Sigmoid colon (tissue), 7 donors: Measurements from ENCODE around the gene MEGF6. TPM values are rescaled to one million over a fixed set of nuclear protein-coding genes. Genes with fewer than 3 reads are reported as not detected.

Experiments used
- DNase-seq: peaks from one replicate; pipeline ENCODE4 v3.0.0-alpha.2; 2019
- H3K27ac ChIP-seq, 4 donors: fragments of 200-600 bp; sonication (generic); one replicate each; pipeline ENCODE4 v1.5.1; 2016 to 2019; ENCODE audit warnings: mild to moderate bottlenecking in 1 of 4
- H3K27me3 ChIP-seq, 3 donors: fragments of 200-600 bp; sonication (generic); one replicate each; pipeline ENCODE4 v1.5.1; 2019; ENCODE audit warnings: mild to moderate bottlenecking in 1 of 3
- H3K36me3 ChIP-seq, 4 donors: fragments of 200-600 bp; sonication (generic); one replicate each; pipeline ENCODE4 v1.5.1; 2016 to 2019
- H3K4me1 ChIP-seq, 4 donors: fragments of 200-600 bp; sonication (generic); one replicate each; pipeline ENCODE4 v1.5.1; 2017 to 2019
- H3K4me3 ChIP-seq, 4 donors: fragments of 200-600 bp; sonication (generic); one replicate each; pipeline ENCODE4 v1.5.1; 2017 to 2019; ENCODE audit warnings: mild to moderate bottlenecking in 2 of 4, moderate library complexity in 1 of 4
- H3K9me3 ChIP-seq, 4 donors: fragments of 200-600 bp in 3 of 4; sonication (generic) in 3 of 4; one replicate each; pipeline versions ENCODE4 v1.5.1 to v1.6.1; 2013 to 2019
- EP300 ChIP-seq, 4 donors: sonication (generic); formaldehyde crosslinking; IDR thresholded peaks; one replicate each; pipeline ENCODE4 v1.6.1; 2017; ENCODE audit warnings: antibody characterized with exemption in 4 of 4
- POLR2A ChIP-seq, 2 donors: fragments of 450-650 bp; IDR thresholded peaks; one replicate each; pipeline ENCODE4 v1.6.1; 2016; ENCODE audit warnings: antibody characterized with exemption in 2 of 2, mild to moderate bottlenecking in 2 of 2, moderate library complexity in 2 of 2
- POLR2AphosphoS5 ChIP-seq, 4 donors: sonication (generic); formaldehyde crosslinking; IDR thresholded peaks; one replicate each; pipeline ENCODE4 v1.6.1; 2017; ENCODE audit warnings: antibody characterized with exemption in 4 of 4
- WGBS, 2 donors: extraction: QIAGEN DNeasy Blood & Tissue Kit; methylation state at CpG; one replicate each; pipeline ENCODE4 v1.1.7; 2013; 5-methylcytosine and 5-hydroxymethylcytosine counted together
- intact Hi-C: fragments of 100-400 bp; cut with DNase I; formaldehyde crosslinking; loops from one replicate; pipeline ENCODE4 v1.15.1; 2023
- polyA plus RNA-seq, 3 donors: library from polyadenylated mRNA; stranded (reverse); fragments of 200-250 nt; gene quantifications; one replicate each; pipeline ENCODE4 v1.2.3, GENCODE V29; 2013
- total RNA-seq, 4 donors: library from RNA; depleted of rRNA; stranded (reverse); fragments of >200 nt; gene quantifications; one replicate each; pipeline ENCODE4 v1.1.0, GENCODE V29; 2016
- TF ChIP-seq, protein P1 (sequence below), 4 experiments: fragments of 450-650 bp in 3 of 4; fragments of 200-600 bp in 1 of 4; IDR thresholded peaks; one replicate each; pipeline ENCODE4 v1.5.1; 2016 to 2019; ENCODE audit warnings: antibody characterized with exemption in 4 of 4, mild to moderate bottlenecking in 3 of 4, moderate library complexity in 2 of 4
- donor health status: healthy with polysubstance abuse.
- donor health status: Bipolar disorder and iron deficiency.
- donor health status: healthy.

Gene MEGF6
- total and polyA plus RNA-seq, 7 donors, result 2.4 to 31.9 (median 7.8) TPM; not detected in 1

DNA sequence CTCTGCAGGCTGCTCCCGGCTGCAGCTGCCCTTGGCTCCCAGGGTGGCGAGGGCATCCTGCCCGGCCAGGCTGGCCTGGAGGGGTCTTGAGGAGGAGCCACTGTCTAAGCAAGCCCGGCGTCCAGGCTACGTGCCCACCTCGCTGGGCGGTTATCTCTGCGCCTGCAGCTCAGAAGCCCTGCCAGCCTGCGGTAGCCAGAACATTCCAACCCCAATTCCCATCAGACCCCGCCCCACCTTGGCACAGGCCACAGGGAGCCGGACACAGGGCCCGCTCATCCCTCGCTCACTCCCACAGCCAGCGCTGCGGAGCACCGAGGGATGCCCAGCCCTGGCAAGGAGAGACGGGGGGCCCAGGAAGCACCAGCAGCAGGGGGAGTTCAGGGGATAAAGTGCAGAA is 53.9 kb downstream of the MEGF6 start:
- Histone ChIP-seq H3K27me3 (no peaks in the 10 kb centered on the region), H3K9me3 (no peaks in the 10 kb centered on the region), H3K4me3 (no peak overlapping the region), H3K4me1 (peaks cover 0 to 27% (median 14%) of the 10 kb centered on the region in 4 donors), H3K27ac (no peak overlapping the region), H3K36me3 (no peaks in the 10 kb centered on the region)
- no peak for TF ChIP-seq POLR2AphosphoS5 (IDR thresholded peaks at IDR 0.05)
- 82 to 85% methylated on average over 18 of the region's 18 CpGs for WGBS, 2 donors
- no peak for DNase-seq
- intact Hi-C loops, result no loop called here

DNA sequence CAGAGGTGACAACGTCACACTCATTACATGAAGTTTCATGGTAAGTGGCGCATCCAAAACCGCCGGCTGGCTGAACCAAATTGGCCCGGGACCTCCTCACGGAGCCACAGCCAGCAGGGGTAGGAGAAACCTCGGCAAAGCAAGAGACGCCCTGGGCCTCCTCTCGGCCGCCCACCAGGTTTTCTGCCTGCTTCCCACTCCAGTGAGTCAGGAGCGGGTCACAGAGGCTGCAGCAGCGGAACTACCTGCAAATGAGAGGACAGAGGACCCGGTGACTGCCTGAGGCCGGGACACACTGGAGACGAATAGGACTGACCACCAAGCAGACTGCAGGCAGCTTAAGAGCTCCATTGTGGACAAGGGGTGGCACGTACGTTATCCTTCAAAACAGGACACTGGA is 55.0 kb downstream of the MEGF6 start:
- no peak for DNase-seq
- TF ChIP-seq EP300 (IDR thresholded peaks at IDR 0.05), result no peak
- TF ChIP-seq POLR2AphosphoS5 (IDR thresholded peaks at IDR 0.05), result no peak
- TF ChIP-seq, protein P1, sequence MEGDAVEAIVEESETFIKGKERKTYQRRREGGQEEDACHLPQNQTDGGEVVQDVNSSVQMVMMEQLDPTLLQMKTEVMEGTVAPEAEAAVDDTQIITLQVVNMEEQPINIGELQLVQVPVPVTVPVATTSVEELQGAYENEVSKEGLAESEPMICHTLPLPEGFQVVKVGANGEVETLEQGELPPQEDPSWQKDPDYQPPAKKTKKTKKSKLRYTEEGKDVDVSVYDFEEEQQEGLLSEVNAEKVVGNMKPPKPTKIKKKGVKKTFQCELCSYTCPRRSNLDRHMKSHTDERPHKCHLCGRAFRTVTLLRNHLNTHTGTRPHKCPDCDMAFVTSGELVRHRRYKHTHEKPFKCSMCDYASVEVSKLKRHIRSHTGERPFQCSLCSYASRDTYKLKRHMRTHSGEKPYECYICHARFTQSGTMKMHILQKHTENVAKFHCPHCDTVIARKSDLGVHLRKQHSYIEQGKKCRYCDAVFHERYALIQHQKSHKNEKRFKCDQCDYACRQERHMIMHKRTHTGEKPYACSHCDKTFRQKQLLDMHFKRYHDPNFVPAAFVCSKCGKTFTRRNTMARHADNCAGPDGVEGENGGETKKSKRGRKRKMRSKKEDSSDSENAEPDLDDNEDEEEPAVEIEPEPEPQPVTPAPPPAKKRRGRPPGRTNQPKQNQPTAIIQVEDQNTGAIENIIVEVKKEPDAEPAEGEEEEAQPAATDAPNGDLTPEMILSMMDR (IDR thresholded peaks at IDR 0.05), result no peak
- no peak for TF ChIP-seq POLR2A (IDR thresholded peaks at IDR 0.05)
- Histone ChIP-seq H3K36me3 (no peaks in the 10 kb centered on the region), H3K27ac (no peak overlapping the region), H3K9me3 (no peaks in the 10 kb centered on the region), H3K4me3 (no peak overlapping the region), H3K27me3 (no peaks in the 10 kb centered on the region), H3K4me1 (peaks cover 0 to 27% (median 13%) of the 10 kb centered on the region in 4 donors)
- intact Hi-C loops, result no loop called here
- 88 to 90% methylated on average over 17 of the region's 17 CpGs for WGBS, 2 donors

DNA sequence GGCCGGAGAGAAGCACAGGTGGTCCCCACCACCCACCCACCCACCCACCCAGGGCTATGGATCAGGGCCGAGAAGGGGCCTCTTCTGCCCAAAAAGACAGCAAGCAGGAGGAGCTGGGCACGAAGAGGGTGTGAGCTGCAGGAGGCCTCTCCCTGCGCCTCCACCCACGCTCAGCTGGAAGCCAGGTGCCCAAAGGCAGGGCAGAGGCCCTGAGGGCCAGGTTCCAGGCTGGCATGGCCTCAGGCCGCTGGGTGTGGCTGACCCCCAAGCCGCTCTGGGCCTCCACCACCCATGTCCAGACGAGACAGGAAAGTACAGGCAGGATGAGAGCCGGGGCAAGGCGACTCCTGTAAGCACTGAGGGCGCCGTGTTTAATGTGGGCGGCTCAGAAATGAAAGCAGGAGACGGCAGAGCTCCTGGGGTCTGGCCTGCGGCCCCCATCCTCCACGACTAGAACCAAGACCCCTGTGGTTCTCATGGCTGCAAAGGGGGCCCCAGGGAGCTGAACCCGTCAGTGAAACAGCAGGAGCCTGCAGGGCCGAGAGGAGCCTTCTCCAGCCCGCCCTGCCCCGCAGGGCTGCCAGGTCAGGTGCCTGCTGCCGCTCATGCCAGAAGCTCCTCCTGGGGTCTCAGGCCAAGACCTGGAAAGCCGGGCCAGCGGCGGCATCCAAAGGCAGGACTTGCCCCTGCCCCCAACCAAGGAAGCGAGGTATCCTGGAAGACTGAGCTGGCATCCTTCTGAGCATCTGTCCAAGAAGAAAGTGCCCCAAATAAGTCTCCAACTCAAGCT is 56.0 kb downstream of the MEGF6 start:
- no peak for DNase-seq
- TF ChIP-seq, protein P1 (IDR thresholded peaks at IDR 0.05), result no peak
- no peak for TF ChIP-seq EP300 (IDR thresholded peaks at IDR 0.05)
- TF ChIP-seq POLR2AphosphoS5 (IDR thresholded peaks at IDR 0.05), result no peak
- no peak for TF ChIP-seq POLR2A (IDR thresholded peaks at IDR 0.05)

DNA sequence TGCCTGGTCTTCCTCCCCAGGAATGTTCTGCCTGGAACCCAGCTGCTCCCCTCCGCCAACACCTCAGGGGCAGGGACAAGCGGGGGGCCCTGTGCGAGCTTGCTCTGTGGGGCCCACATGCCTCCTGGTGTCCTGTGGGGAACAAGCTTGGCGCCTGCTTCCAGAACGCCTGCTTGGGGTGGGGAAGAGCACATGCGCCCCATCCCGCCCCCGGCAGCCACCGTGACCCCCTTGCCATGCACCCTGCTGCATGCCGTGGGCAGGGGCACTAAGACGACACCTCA is 57.4 kb downstream of the MEGF6 start:
- H3K9me3 ChIP-seq, result no peaks in the 10 kb centered on the region
- no peaks in the 10 kb centered on the region for H3K27me3 ChIP-seq
- H3K4me3 ChIP-seq, result no peak overlapping the region
- no peaks in the 10 kb centered on the region for H3K36me3 ChIP-seq
- WGBS, 2 donors, result 91 to 93% methylated on average over 11 of the region's 11 CpGs
- intact Hi-C loops, result no loop called here
- DNase-seq, result no peak
- H3K4me1 ChIP-seq, result peaks cover 0 to 16% (median 12%) of the 10 kb centered on the region in 4 donors
- H3K27ac ChIP-seq, result no peak overlapping the region
- TF ChIP-seq EP300 (IDR thresholded peaks at IDR 0.05) (no peak), POLR2AphosphoS5 (IDR thresholded peaks at IDR 0.05) (no peak), POLR2A (IDR thresholded peaks at IDR 0.05) (no peak)
- TF ChIP-seq, protein P1 (IDR thresholded peaks at IDR 0.05), result no peak

More for the DNA sequence above, 56.0 kb downstream of the MEGF6 start:
- Histone ChIP-seq H3K9me3 (no peaks in the 10 kb centered on the region), H3K27me3 (no peaks in the 10 kb centered on the region), H3K4me1 (peaks cover 0 to 20% (median 11%) of the 10 kb centered on the region in 4 donors), H3K36me3 (no peaks in the 10 kb centered on the region), H3K27ac (no peak overlapping the region), H3K4me3 (no peak overlapping the region)
- WGBS, 2 donors, result 48 to 82% methylated on average over 25 of the region's 25 CpGs
- intact Hi-C loops, result no loop called here

DNA sequence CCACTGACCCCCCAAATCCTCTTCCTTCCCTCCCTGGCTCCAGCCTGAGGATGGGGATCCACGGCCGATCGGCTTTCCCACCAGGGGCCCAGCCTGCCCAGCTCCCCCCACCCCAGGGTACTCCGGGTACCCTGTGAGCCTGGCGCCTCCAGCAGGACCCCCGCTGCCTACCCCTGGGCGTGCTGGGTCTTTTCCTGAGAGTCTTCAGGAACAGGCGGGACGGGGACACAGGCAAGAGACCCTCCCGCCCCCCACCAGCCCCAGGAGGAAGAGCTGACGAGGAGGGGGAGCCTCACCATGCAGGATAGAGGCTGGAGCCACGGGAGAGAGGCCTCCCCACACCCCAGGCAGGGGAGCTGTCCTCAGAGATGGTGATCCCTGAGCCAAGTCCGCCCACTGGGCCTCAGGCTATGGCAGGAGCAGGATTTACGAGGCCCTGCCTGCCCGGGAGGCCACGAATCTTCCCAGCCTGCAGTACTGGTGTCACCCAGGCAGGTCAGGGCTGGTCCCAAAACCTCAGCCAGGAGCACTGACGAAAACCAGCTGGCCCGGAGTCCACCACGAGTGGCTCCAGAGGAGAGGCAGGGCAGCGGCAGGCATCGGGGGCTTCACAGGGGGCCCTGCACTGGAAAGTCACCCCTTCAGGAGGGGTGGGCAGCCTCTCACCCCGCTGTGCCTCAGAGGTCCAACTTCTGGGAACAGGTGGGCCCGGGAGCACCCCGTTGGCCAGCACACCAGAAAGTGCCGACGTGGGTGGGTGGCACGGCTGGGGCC is 58.0 kb downstream of the MEGF6 start:
- no peak for DNase-seq
- WGBS, 2 donors, result 79 to 83% methylated on average over 27 of the region's 27 CpGs
- H3K4me1 ChIP-seq, result peaks cover 0 to 21% (median 16%) of the 10 kb centered on the region in 4 donors

More for the DNA sequence above, 58.0 kb downstream of the MEGF6 start:
- H3K4me3 ChIP-seq, result no peak overlapping the region
- TF ChIP-seq, protein P1 (IDR thresholded peaks at IDR 0.05), result no peak
- TF ChIP-seq POLR2AphosphoS5 (IDR thresholded peaks at IDR 0.05), result peak in 3 of 4 donors; percentile 15 to 58 (median 48)
- no peaks in the 10 kb centered on the region for H3K27me3 ChIP-seq
- no peaks in the 10 kb centered on the region for H3K9me3 ChIP-seq
- H3K27ac ChIP-seq, result no peak overlapping the region
- intact Hi-C loops, result no loop called here
- no peaks in the 10 kb centered on the region for H3K36me3 ChIP-seq
